ENCODE results near the gene MAST4. TPM values are rescaled to one million over a fixed set of nuclear protein-coding genes. Genes with fewer than 3 reads are reported as not detected.

MAST4 gene
- total RNA-seq, 1 donor from 2014 or later: 56.9 TPM

- Histone ChIP-seq H3K9me3 (no peaks in the 10 kb centered on the region), H3K4me3 (no peak overlapping the region), H3K4me1 (peaks cover 22% of the 10 kb centered on the region), H3K27me3 (ENCODE audit: low read depth) (no peaks in the 10 kb centered on the region), H3K36me3 (no peaks in the 10 kb centered on the region), H3K27ac (no peak overlapping the region)
- ATAC-seq (no peak), DNase-seq (no peak)
- intact Hi-C loops (cut with DNase I): no loop called here
- TF ChIP-seq CTCF (IDR thresholded peaks at IDR 0.05): no peak
These were observed 386.3 kb downstream of the MAST4 start for GRCh38 chr5:66982470-66982869.

DNA sequence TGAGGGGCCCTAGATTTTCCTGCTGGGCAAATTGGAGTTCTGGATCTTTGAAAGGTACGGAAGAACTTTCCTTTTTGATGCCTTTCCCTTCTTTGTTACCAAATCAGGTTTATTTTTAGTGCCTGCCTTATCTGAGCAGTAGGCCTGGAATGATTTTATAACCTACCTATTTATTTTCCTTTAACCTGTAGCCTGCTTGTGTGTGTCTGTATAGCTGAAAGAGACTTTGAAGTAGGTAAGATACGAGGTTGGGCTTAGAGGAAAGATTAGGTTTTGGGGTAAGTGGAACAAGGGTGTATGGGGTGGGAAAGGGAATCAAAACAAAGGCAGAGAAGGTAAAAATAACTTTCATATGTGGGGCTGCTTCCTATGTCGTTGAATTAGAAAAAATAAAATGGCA, 389.2 kb downstream of the MAST4 start:
- TF ChIP-seq CTCF (IDR thresholded peaks at IDR 0.05): no peak
- Histone ChIP-seq H3K9me3 (no peaks in the 10 kb centered on the region), H3K27me3 (ENCODE audit: low read depth) (no peaks in the 10 kb centered on the region), H3K27ac (no peak overlapping the region), H3K4me3 (no peak overlapping the region), H3K4me1 (peaks cover 21% of the 10 kb centered on the region), H3K36me3 (no peaks in the 10 kb centered on the region)
- ATAC-seq (no peak), DNase-seq (no peak)
- intact Hi-C loops (cut with DNase I): no loop called here

DNA sequence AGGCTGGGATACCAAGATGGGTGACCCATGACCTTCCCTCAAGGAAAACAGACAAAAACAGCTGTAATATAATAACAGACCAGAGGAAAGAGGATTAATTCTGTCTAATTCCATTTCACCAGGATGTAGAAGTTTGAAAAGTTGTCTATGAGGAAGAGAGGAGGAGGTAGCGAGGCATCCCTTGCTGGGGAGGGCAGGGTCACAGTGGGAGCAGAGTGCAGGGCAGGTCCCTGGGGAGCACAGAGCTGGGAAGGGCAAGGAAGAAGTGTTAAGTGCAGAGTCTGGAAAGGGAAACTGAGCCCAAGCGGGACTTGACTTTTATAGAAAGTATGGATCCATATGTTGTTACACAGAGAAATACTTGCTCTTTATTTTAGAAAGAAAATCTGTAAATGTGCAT, 389.8 kb downstream of the MAST4 start:
- intact Hi-C loops (cut with DNase I): no loop called here
- H3K4me1 ChIP-seq: peaks cover 15% of the 10 kb centered on the region

GRCh38 chr5:66986534-66986933, 390.3 kb downstream of the MAST4 start:
- Histone ChIP-seq H3K4me3 (no peak overlapping the region), H3K27me3 (ENCODE audit: low read depth) (no peaks in the 10 kb centered on the region), H3K9me3 (no peaks in the 10 kb centered on the region), H3K4me1 (peaks cover 10% of the 10 kb centered on the region), H3K27ac (no peak overlapping the region), H3K36me3 (no peaks in the 10 kb centered on the region)
- intact Hi-C loops (cut with DNase I): no loop called here
- DNase-seq (no peak), ATAC-seq (no peak)
- TF ChIP-seq CTCF (IDR thresholded peaks at IDR 0.05): no peak

More for the DNA sequence above, 389.8 kb downstream of the MAST4 start:
- Histone ChIP-seq H3K27ac (no peak overlapping the region), H3K9me3 (no peaks in the 10 kb centered on the region), H3K36me3 (no peaks in the 10 kb centered on the region), H3K27me3 (ENCODE audit: low read depth) (no peaks in the 10 kb centered on the region), H3K4me3 (no peak overlapping the region)
- no peak for ATAC-seq
- DNase-seq: no peak
- TF ChIP-seq CTCF (IDR thresholded peaks at IDR 0.05): no peak

GRCh38 chr5:66987126-66987525, 390.9 kb downstream of the MAST4 start:
- H3K4me1 ChIP-seq: peaks cover 8% of the 10 kb centered on the region
- H3K27ac ChIP-seq: no peak overlapping the region
- intact Hi-C loops (cut with DNase I): no loop called here
- H3K9me3 ChIP-seq: no peaks in the 10 kb centered on the region
- no peaks in the 10 kb centered on the region for H3K36me3 ChIP-seq
- H3K4me3 ChIP-seq: no peak overlapping the region
- ATAC-seq (no peak), DNase-seq (no peak)
- TF ChIP-seq CTCF (IDR thresholded peaks at IDR 0.05): no peak
- H3K27me3 ChIP-seq (ENCODE audit: low read depth): no peaks in the 10 kb centered on the region

DNA sequence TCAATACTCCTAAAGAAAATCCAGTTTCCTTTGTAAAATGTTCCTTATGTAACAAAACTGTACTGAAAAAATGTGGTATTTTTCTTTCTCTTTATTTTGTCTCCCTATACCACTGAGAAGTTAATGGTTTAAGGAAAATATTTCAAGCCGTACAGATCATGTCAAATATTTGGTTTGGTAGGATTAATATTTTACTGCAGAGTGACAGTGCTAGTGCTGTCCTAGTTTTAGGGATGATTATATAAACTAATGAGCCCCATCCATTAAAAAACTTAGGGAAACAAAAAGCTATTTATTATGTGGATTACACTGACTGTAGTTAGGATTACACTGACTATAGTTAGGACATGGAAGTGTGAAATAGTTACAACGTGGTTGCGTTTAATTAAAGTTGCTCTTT, 391.3 kb downstream of the MAST4 start:
- no peaks in the 10 kb centered on the region for H3K36me3 ChIP-seq
- no peaks in the 10 kb centered on the region for H3K27me3 ChIP-seq (ENCODE audit: low read depth)
- H3K27ac ChIP-seq: no peak overlapping the region
- no peak for TF ChIP-seq CTCF (IDR thresholded peaks at IDR 0.05)
- DNase-seq (no peak), ATAC-seq (no peak)
- no peak overlapping the region for H3K4me3 ChIP-seq
- peaks cover 4% of the 10 kb centered on the region for H3K4me1 ChIP-seq
- H3K9me3 ChIP-seq: no peaks in the 10 kb centered on the region
- intact Hi-C loops (cut with DNase I): no loop called here
